Parietal lobe (tissue), 1 donor: ENCODE results near the gene FUNDC1. TPM values are rescaled to one million over a fixed set of nuclear protein-coding genes. Genes with fewer than 3 reads are reported as not detected.

Source experiments
- total RNA-seq: library from RNA; depleted of rRNA; stranded (reverse); fragments of >200 nt; gene quantifications from one replicate; pipeline ENCODE4 v1.2.3, GENCODE V29; 2014

FUNDC1 gene, protein sequence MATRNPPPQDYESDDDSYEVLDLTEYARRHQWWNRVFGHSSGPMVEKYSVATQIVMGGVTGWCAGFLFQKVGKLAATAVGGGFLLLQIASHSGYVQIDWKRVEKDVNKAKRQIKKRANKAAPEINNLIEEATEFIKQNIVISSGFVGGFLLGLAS
- 11.3 TPM for total RNA-seq

DNA sequence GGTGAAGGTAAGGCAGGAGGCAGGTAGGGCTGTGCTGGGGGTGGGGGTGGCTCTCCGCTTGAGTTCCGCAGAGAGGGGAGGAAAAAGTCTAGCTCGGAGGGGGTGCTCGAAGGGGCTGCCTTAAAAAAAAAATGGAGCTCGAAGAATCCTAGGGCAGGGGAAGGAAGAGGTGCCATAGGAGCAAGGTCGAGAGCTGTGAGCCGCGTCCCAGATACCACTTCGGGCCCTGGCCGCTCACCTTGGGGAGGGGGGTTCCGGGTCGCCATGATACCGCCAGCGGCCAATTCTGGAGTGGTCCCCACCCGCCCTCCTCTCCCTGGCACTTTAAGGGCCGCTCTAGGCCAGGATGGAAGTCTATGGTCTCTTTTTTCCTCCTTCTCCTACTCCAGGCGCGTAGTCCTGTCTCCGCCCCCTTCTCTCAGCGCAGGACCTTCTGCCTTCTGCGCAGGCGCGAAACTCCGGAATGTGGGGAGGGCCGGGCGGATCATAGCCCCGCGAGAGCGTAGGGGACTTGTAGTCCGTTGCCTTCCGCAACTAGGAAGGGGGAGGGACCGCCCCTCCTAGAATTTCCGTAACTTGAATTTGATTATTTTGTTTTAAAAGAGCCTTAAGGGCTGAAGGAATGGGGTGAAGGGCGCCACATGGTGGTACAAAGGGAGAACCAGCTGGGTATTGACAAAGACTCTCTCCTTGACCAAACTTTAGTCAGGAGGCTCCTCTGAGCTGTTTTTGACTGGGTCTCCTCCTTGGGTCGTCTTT is at the start of gene FUNDC1:
TSS of gene FUNDC1 (minus strand) at position 293 of the 759 bp plus-strand sequence. CDS start at position 266, 27 bp downstream.

Other genes with a start within 250 kb of the FUNDC1 start
- gene EFHC2, start 199.2 kb downstream of the FUNDC1 start, total RNA-seq: 3.1 TPM